GM23338 (cell line): Measurements from ENCODE around the gene MDM2.

Source experiments
- CREB1 ChIP-seq: fragments of 250-450 bp; sonication (Bioruptor Pico); IDR thresholded peaks from 2 replicates; pipeline ENCODE4 v1.5.0; 2020; ENCODE audit warnings: low read depth, mild to moderate bottlenecking, moderate library complexity
- CTCF ChIP-seq, 2 experiments: fragments of 200-600 bp in 1 of 2; sonication (generic) in 1 of 2; conservative IDR thresholded peaks; 2 replicates each; pipeline versions ENCODE4 v1.5.1 to v1.6.1; 2016 to 2017; ENCODE audit warnings: antibody characterized with exemption in 2 of 2, low read depth in 2 of 2, mild to moderate bottlenecking in 2 of 2, moderate library complexity in 1 of 2
- ETS1 ChIP-seq: IDR thresholded peaks from 2 replicates; pipeline ENCODE4 v1.6.1; 2016; ENCODE audit warnings: antibody characterized with exemption
- EZH2 ChIP-seq: fragments of 200-600 bp; sonication (generic); IDR thresholded peaks from one replicate; pipeline ENCODE4 v1.8.0; 2017; ENCODE audit warnings: antibody characterized with exemption, mild to moderate bottlenecking, low read depth; ENCODE audit not compliant: unreplicated experiment
- EZH2phosphoT487 ChIP-seq: fragments of 200-600 bp; sonication (generic); IDR thresholded peaks from one replicate; pipeline ENCODE4 v1.8.1; 2018; ENCODE audit warnings: antibody characterized with exemption; ENCODE audit not compliant: unreplicated experiment
- JUNB ChIP-seq: IDR thresholded peaks from one replicate; pipeline ENCODE4 v1.6.1; 2016; ENCODE audit warnings: antibody characterized with exemption; ENCODE audit not compliant: unreplicated experiment
- NANOG ChIP-seq: IDR thresholded peaks from 2 replicates; pipeline ENCODE4 v1.6.1; 2016; ENCODE audit warnings: antibody characterized with exemption, borderline replicate concordance
- POLR2AphosphoS5 ChIP-seq: IDR thresholded peaks from 2 replicates; pipeline ENCODE4 v1.6.1; 2016; ENCODE audit warnings: antibody characterized with exemption, low read depth
- REST ChIP-seq: IDR thresholded peaks from one replicate; pipeline ENCODE4 v1.6.1; 2018; ENCODE audit warnings: antibody characterized with exemption; ENCODE audit not compliant: unreplicated experiment
- STAT1 ChIP-seq: IDR thresholded peaks from one replicate; pipeline ENCODE4 v1.6.1; 2016; ENCODE audit warnings: antibody characterized with exemption; ENCODE audit not compliant: unreplicated experiment
- ZNF114 ChIP-seq: fragments of 250-450 bp; sonication (Bioruptor Pico); IDR thresholded peaks from 2 replicates; pipeline ENCODE4 v1.5.0; 2020; ENCODE audit warnings: mild to moderate bottlenecking, moderate library complexity
- ZNF331 ChIP-seq: fragments of 250-450 bp; sonication (Bioruptor Pico); IDR thresholded peaks from 2 replicates; pipeline ENCODE4 v1.5.0; 2020; ENCODE audit warnings: low read depth, mild to moderate bottlenecking, moderate library complexity
- ZNF462 ChIP-seq: fragments of 250-450 bp; sonication (Bioruptor Pico); IDR thresholded peaks from 2 replicates; pipeline ENCODE4 v1.5.0; 2020; ENCODE audit warnings: mild to moderate bottlenecking, moderate library complexity

GRCh38 chr12:68832504-68832867 lies 24.5 kb downstream of the MDM2 start:
- TF ChIP-seq CTCF (conservative IDR thresholded peaks at IDR 0.05; ENCODE audit: low read depth in 2 of 2) (no peak), ETS1 (no peak), EZH2 (no peak), EZH2phosphoT487 (no peak), ZNF331 (no peak), REST (no peak), POLR2AphosphoS5 (no peak), NANOG (no peak), CREB1 (no peak), JUNB (no peak), STAT1 (no peak), ZNF114 (CRISPR knock-in tag) (no peak), ZNF462 (no peak)
